HG03139 (cell line): ENCODE results near the gene KCNJ9.
"Not testable (repeated sequence)": the region's sequence is repeated elsewhere in the genome, so short reads cannot be mapped to it uniquely, and the experiment has no call there.

ENCODE experiments used
- ATAC-seq: cut with Tn5 transposase; IDR thresholded peaks from one replicate; pipeline ENCODE4 v1.9.1; 2021; ENCODE audit not compliant: unreplicated experiment

KCNJ9 gene

DNA sequence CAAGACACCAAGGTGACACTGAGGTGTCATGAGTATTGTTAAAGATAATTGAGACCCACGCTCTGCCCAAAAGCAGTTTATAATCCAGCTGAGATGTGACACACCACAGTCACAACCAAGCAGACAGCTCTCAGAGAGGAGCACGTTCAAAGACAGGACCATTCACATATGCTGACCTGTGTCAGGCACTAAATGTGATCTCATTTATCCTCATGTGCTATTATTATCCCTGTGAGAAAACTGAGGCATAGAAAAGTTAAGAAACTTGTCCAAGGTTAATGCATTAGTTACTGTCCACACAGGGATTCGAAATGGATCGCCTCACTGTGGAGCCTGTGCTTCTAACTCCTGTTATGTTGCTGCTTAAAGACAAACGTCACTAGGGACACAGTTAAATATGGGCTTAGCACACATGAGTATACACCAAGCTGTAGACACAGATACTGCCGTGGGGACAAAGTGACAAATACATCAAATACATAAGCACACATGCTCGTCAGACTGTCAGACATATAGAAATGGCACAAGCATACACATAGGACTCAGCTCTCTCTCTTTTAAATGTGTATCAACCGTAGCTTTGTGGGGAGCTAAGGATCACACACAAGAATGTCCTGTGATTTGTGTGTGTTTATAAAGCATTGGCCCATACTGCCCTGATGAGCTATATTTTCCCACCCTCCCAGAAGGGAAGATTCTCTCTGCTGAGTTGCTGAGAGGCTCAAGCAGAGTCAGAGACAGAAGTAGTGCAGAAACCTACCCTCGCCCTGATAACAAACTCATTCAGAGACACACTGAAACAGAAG, 20.6 kb downstream of the KCNJ9 start:
- ATAC-seq, result no peak

- ATAC-seq, result no peak
These were observed 22.5 kb downstream of the KCNJ9 start for GRCh38 chr1:160103658-160104408.

DNA sequence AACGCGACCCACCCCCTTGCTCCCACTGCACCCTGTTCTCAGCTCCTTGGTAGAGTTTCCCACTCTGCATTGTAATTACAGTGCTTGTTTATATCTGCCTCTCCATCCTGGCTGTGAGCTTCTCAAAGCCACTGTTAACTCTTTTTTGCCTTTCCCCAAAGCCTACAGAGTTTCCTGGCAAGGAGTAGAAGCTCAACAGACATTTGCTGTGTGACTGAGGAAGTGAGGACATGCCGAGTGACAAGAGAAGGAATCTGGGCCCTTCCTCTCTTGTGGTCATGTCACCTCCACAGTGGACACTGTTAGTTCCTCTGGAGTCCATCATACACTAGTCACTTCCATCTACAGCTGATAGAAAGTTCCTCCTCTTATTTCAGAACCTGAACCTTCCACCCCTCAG, 23.1 kb downstream of the KCNJ9 start:
- no peak for ATAC-seq

- ATAC-seq, result no peak
These were observed 23.8 kb downstream of the KCNJ9 start for GRCh38 chr1:160105155-160105554.

- no peak for ATAC-seq
These were observed 26.2 kb downstream of the KCNJ9 start for GRCh38 chr1:160107512-160107911.

DNA sequence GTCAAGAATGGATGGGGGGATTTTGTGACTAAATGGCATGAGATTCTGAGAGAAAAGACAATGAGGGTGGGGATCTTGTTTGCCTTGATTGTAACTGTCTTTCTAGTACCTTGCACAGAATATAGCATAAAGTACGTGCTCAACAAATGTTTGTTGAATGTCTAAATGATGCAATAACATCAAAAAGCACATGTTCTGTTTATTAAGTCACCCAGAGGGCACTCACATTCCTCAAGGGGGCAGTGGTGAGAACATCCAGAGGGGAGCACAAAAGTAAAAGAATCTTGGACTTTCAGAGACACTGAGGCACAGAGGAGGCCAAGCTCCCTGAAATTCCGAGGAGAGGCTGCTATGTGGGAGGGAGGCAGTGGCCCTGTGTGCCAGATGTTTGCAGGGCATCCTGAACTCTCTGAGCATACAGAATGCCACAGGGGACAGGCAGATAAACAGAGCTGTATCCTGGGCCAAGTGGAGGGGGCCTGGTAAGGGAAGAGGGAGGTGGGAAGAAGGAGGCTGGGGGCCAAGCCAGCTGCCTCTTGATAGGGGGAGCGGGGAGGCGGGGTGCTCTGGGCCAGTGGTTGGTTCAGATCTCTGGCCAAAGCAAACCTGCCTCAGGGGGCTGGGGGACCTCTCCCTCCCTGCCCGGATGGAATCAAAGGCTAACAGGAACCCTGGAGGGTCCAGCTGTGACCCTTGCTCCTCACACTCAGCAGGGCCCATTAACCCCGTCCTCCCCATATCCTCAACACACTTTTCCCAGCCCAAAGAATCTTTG, 27.7 kb downstream of the KCNJ9 start:
- ATAC-seq, result no peak

DNA sequence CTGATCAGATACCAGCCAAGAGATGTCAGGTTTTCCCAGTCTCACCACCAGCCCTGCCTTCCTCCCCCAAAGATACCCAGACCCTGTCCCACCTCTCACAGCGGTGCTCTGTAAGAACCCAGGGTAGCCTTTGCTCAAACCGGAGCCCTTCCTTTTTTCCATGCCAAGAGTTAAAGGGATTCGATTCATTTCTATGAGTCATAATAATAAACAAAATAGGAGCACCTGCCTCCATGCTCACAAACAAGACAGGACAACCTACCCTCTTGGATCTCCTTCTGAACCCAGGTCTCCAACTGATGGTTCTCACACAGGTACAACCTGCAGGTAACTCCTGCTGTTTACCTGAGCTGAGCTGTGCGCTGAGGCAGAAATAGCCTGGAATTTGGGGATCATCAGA, 28.3 kb downstream of the KCNJ9 start:
- no peak for ATAC-seq

- not testable (repeated sequence) for ATAC-seq
These were observed 30.1 kb downstream of the KCNJ9 start for GRCh38 chr1:160111462-160111861.

DNA sequence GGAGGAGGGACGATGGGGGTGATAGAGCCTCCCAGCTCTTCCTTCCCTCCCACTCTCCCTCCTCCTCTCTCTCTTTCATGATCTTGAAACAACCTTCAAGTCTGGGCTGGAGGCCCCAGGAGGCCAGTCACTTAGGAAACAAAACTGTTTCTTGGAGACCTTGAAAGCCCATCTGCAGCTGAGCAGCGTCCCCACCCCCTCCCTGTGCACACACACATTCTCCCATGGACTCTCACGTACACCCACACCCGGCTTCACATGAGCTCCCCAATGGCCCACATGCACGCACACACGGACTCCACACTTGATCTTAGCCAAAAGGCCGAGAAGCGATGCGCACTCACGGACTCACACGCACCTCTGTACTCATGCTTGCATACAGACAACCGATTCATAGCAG, 31.0 kb downstream of the KCNJ9 start:
- no peak for ATAC-seq

- no peak for ATAC-seq
These were observed 32.1 kb downstream of the KCNJ9 start for GRCh38 chr1:160113407-160113806.

- ATAC-seq, result no peak
These were observed 32.7 kb downstream of the KCNJ9 start for GRCh38 chr1:160114085-160114484.

DNA sequence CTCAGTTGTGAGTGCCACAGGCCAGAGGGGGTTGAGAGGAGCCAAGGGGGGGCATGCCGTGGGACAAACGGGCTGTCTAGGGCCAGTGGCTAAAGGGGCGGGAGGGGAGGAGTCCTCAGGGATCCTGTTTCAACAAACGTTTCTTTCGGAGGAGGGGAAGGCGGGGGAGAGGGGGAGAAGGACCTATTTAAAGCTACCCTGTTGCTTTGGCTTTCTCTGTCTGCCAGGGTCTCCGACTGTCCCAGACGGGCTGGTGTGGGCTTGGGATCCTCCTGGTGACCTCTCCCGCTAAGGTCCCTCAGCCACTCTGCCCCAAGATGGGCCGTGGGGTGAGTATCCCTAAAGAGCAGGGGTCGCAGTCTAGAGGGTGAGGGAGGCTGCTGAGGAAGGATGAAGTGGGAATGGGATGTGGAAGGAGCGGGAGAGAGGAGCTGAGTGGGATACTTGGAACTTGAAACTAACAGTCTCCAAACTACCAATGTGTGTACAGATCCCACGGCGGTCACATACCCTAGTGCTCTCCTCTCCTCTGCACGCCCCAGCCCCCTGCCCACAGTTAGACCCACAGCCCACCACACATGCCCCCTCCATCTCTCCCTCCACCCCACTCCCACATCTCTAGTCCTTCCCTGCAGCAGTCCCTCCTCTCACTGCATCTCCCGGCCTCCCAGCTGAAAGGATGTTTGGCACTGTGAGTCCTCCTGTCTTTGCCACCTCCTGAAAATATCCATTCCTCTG, 34.4 kb downstream of the KCNJ9 start, which contains the start of gene ATP1A2:
Gene ATP1A2 (plus strand): TSS at position 215 of the 738 bp plus-strand sequence. CDS start 103 bp downstream, at position 318.
- no peak for ATAC-seq

GRCh38 chr1:160116283-160117147, 35.2 kb downstream of the KCNJ9 start:
- ATAC-seq, result no peak

DNA sequence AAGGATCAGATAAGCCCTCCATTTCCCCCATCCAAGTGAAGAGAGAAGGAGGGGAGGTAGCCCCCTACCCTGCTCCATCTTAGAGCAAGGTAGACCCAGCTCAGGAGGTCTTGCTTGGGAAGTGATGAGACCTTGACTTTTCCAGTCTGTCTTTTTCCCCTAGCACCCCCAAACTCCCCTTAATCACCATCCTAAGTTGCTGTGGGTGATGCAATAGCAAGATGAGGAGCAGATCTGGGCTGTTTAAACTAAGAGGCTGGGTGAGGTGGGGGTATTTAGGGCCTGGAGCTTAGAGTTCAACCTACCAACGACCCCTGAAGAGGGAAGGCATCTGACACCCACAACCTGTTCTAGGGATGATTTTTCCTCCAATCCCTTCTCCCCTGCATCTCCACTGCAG, 36.0 kb downstream of the KCNJ9 start:
- ATAC-seq, result no peak

- no peak for ATAC-seq
These were observed 36.4 kb downstream of the KCNJ9 start for GRCh38 chr1:160117709-160118183.

DNA sequence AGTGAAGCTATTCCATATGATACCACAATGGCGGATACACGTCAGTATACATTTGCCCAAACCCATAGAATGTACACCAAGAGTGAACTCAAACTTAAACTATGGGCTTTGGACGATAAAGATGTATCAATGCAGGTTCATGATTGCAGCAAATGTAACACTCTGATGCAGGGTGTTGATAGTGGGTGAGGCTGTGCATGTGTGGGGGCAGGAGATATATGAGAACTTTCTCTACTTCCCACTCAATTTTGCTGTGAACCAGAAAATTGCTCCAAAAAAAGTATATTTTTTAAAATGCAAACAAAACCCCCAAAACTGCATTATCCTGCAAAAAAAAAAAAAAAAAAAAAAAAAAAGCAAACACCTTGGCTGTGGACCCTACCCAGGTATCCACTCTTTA, 37.6 kb downstream of the KCNJ9 start:
- no peak for ATAC-seq

GRCh38 chr1:160120797-160121196, 39.5 kb downstream of the KCNJ9 start:
- no peak for ATAC-seq

DNA sequence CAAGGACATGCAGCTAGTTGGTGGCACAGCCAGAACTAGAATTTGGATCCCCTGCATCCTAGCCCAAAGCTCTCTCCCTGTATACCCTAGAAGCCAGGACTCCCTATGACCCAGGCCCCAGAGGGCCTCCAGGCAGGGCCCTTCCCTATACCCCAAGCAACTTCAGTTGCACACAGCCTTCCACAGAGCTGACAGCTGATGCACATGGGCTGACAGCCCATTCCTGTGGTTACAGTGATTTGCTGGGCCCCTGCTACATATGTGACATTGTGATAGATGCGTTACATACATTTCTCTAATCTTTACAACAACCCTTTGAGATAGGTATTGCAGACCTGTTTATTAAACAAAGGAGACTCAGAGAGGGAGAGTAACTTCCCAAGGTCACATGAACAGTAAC, 40.0 kb downstream of the KCNJ9 start:
- no peak for ATAC-seq

GRCh38 chr1:160122978-160123495, 41.7 kb downstream of the KCNJ9 start:
- ATAC-seq, result no peak
